ENCODE data around the gene PHACTR3. TPM values are rescaled to one million over a fixed set of nuclear protein-coding genes. Genes with fewer than 3 reads are reported as not detected.

Gene PHACTR3
- total RNA-seq, 1 experiment from 2014 or later = not detected

DNA sequence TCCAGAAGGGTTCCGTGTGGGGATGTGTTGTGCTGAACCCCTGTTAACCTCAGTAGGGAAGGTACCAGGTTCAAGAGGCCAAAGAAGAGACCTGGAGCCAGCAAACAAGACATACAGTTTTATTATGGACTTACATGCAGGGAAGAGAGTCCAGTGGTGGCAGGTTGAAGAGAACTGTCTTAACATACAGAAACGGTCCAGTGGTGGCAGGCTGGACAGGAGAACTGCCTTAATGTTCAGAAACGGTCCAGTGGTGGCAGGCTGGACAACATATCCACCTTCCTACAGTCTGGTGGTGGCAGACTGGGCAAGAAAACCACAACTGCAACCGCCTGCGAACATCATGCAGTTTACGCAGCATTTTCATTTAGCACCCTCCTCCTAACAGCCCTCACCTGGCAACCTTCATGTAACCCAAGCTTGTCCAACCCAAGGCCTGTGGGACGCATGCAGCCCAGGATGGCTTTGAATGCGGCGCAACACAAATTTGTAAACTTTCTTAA, 75.9 kb downstream of the PHACTR3 start:
- Histone ChIP-seq H3K36me3 (no peaks in the 10 kb centered on the region), H3K4me3 (no peak overlapping the region), H3K27me3 (no peaks in the 10 kb centered on the region), H3K9me3 (no peaks in the 10 kb centered on the region)
- DNase-seq = no peak

DNA sequence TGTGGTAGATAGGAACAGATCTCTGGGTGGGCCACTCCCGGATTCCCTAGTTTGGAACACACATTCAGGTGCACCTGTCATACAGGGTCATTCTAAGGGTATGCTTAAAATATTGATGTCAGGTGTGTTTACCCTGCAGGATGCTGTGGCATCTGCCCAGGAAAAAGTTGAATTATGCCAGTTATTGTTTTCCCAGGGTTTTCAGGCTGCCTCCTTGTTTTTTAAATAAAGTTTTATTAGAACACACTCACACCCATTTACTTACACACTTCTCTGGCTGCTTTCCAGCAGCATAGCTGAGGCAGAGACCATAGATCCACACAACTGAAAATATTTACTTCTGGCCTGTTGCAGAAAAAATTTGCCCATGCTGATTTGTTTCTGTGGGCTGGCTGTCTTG, 76.5 kb downstream of the PHACTR3 start:
- no peaks in the 10 kb centered on the region for H3K9me3 ChIP-seq
- no peaks in the 10 kb centered on the region for H3K27me3 ChIP-seq
- DNase-seq = no peak
- H3K4me3 ChIP-seq = no peak overlapping the region
- H3K36me3 ChIP-seq = no peaks in the 10 kb centered on the region

DNA sequence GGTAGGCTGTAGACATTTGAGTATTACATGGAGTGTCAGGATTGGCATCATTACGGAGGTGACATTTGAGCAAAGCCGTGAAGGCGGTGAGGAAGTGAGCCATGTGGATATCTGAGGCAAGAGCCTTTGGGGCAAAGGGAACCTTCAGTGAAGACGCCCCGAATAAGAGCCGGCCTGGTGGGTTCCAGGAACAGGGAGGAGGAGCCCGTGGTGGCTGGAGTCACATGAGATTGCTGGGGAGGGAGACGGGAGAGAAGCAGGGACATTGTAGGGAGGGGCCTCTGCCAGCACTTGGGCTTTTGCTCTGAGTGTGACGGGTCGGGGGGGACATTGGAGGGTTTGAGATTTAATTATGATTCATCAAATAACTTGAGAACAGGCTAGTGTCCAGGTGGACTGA, 78.3 kb downstream of the PHACTR3 start:
- Histone ChIP-seq H3K9me3 (no peaks in the 10 kb centered on the region), H3K4me3 (no peak overlapping the region), H3K36me3 (no peaks in the 10 kb centered on the region), H3K27me3 (no peaks in the 10 kb centered on the region)
- no peak for DNase-seq

DNA sequence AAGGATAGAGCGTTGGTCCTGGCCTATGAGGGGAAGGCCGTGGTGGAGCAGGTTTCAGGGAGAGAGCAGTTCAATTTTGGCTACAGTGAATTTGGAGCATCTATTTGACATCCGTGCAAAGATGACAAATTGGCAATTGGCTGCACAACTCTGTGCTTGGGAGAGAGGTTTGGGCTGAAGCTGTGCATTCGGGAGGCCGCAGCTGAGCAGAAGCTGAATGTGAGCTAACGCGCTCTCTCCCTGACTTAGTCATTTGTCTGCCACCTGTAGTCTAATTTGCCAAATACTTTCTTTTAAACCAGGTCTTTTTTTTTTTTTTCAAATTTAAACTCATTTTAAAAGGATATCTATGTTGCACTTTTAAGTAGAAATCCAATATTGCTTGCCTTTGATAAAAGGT, 78.8 kb downstream of the PHACTR3 start:
- Histone ChIP-seq H3K4me3 (no peak overlapping the region), H3K36me3 (no peaks in the 10 kb centered on the region), H3K27me3 (no peaks in the 10 kb centered on the region), H3K9me3 (no peaks in the 10 kb centered on the region)
- DNase-seq = no peak

DNA sequence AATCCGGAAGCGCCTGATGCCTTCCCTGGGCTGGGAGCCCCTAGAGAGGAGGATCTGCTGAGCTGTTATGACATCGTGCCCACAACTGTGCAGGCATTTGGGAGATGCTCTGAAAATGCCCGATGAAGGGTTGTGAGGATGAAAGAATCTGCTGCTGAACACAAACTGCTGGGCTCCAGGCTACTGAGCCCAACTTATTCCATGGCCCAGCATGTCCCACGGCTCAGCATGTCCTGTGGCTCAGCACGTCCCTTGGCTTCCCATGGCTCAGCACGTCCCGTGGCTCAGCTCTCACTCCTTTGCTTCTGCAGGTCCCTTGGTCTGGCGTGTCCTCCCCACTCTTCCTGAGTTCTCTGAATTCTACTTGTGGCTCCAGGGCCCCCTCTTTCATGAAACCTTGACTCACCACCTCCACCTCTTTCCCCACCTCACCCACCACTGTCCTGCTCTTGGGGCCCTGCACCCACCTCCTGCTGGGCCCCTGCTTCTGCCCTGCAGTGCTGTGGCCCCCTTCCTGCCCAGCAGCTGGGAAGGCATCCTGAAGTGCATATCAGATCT, 80.4 kb downstream of the PHACTR3 start:
- Histone ChIP-seq H3K9me3 (no peaks in the 10 kb centered on the region), H3K36me3 (no peaks in the 10 kb centered on the region), H3K27me3 (no peaks in the 10 kb centered on the region), H3K4me3 (no peak overlapping the region)
- no peak for DNase-seq

DNA sequence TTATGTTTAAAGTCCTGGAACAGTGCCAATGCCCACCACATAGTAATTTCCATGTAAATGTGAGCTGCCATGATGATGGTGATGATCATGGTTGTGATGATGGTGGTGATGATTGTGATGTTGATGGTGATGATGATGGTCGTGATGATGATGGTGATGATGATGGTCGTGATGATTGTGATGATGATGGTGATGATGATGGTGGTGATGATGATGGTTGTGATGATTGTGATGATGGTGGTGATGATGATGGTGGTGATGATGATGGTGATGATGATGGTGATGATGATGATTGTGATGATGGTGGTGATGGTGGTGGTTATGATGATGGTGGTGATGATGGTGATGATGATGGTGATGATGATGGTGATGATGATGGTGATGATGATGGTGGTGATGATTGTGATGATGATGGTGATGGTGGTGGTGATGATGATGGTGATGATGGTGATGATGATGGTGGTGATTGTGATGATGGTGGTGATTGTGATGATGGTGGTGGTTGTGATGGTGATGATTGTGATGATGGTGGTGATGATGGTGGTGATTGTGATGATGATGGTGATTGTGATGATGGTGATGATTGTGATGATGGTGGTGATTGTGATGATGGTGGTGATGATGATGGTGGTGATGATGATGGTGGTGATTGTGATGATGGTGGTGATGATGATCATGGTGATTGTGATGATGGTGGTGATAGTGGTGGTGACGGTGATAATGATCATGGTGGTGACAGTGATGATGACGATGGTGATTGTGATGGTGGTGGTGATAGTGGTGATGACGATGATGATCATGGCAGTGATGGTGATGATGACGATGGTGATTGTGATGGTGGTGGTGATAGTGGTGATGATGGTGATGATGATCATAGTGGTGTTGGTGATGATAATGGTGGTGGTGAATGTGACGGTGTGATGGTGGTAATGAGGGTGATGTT, 82.3 kb downstream of the PHACTR3 start:
- H3K4me3 ChIP-seq = no peak overlapping the region
- DNase-seq = no peak
- no peaks in the 10 kb centered on the region for H3K9me3 ChIP-seq
- no peaks in the 10 kb centered on the region for H3K36me3 ChIP-seq
- no peaks in the 10 kb centered on the region for H3K27me3 ChIP-seq

DNA sequence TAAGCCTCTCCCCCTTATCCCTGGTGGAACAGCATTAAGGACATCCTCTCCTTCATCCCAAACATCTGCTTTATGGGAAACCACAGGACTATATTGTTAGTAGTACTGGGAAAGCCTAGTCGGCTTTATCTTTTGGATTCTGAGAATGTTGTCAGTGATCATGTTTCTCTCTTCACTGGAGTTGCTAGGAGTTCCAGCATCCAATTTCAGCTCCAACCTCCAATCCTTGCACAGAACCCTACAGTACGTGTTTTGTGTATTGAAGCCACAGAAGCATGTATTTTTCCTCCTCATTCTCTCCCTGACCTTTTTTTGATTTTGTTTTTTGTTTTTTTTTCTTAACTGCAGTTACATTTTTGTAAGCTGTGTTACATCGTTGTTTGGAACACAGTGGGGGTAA, 84.0 kb downstream of the PHACTR3 start:
- DNase-seq = no peak
- Histone ChIP-seq H3K4me3 (no peak overlapping the region), H3K27me3 (no peaks in the 10 kb centered on the region), H3K36me3 (no peaks in the 10 kb centered on the region), H3K9me3 (no peaks in the 10 kb centered on the region)

DNA sequence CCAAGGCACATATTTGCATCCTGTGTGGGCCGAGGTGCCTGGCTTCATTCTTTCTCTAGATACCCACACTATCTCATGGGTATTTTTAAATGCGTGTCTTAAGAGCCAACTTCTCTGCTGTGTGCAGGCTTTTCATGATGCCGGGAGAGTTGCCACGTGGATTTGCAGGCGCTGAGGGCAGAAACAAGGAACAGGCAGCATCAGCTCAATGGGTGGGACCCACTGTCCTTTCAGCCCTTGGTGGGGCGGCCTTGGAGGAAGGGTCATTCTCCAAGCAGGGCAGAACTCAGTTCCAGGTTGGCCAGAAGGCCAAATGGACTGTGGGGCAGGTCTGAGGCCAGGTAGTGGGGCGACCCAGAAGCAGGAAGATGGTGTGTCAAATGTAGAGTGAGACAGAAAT, 84.7 kb downstream of the PHACTR3 start:
- Histone ChIP-seq H3K4me3 (no peak overlapping the region), H3K27me3 (no peaks in the 10 kb centered on the region), H3K9me3 (no peaks in the 10 kb centered on the region), H3K36me3 (no peaks in the 10 kb centered on the region)
- DNase-seq = no peak

DNA sequence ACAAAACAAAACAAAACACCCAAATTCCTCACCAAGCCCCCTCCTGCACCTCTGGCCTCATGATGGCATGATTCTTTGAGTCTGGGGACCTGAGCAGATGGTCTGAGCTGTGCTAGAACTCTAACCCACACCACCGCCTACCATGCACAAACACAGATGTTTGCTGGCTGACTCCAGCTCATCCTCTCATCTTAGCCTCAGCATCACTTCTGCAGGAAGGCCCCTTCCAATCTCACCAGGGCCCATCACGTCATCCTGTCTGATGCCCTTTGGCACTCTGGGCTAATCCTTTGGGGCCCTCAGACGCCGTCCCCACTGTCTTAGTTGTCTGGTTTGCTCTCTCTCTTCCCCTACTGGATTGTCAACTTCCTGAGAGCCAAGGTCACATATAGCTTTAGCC, 85.8 kb downstream of the PHACTR3 start:
- no peak for DNase-seq
- Histone ChIP-seq H3K36me3 (no peaks in the 10 kb centered on the region), H3K27me3 (no peaks in the 10 kb centered on the region), H3K9me3 (no peaks in the 10 kb centered on the region), H3K4me3 (no peak overlapping the region)

DNA sequence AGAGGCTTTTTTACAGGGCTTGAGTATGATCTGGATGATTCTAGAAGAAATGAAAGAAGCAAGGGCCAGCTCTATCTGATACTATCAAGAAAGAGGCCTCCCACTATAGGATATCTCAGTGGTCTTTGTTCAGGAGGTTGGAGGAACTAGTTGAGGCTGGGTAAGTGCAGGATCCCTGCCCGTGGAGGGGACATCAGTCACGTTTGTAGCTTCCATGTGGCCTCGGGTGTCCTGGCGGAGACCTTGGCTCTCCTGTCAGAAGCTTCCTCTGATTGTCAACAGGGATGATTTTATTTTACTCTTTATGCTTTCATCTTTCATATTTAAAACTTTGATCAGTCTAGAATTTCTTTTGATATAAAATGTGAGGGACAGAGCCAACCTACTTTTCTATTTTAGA, 86.6 kb downstream of the PHACTR3 start:
- no peaks in the 10 kb centered on the region for H3K27me3 ChIP-seq
- DNase-seq = no peak
- no peak overlapping the region for H3K4me3 ChIP-seq
- no peaks in the 10 kb centered on the region for H3K9me3 ChIP-seq
- no peaks in the 10 kb centered on the region for H3K36me3 ChIP-seq

DNA sequence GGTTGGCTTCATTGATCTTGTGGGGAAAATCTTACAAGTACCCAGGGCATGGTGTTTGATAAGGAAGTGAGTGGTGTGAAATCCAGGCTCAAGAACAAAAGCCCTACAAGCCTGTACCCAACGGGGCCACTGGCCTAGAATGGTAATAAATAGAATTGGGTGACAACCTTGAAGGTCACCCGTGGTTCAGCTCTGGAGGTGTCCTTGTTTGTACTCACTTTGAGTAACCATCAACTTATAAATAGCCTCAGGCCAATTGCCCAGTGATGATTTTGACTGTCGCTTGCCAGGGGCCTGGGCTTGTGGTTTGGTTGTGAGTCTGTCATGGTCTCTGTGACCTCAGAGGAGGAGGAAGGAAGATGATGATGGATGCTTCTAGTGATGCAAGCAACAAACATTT, 87.8 kb downstream of the PHACTR3 start:
- Histone ChIP-seq H3K27me3 (no peaks in the 10 kb centered on the region), H3K36me3 (no peaks in the 10 kb centered on the region), H3K9me3 (no peaks in the 10 kb centered on the region), H3K4me3 (no peak overlapping the region)
- no peak for DNase-seq

DNA sequence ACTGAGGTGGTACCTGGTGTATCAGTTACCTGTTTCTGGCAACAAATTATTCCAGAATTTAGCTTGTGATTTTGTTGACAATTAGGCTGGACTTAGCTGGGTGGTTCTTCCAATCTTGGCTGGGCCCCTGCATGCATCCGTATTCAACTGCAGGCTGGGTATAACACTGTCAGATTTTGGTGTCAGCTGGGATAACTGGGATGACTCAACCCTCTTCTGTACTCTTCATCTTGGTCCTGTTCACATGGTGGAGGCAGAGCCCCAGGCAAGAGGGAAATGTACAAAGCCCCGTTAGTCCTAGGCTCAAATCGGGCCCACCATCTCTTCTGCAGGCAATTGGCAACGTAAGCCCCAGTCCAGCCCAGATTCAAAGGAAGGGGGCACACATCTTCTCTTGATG, 89.2 kb downstream of the PHACTR3 start:
- DNase-seq = no peak
- H3K9me3 ChIP-seq = no peaks in the 10 kb centered on the region
- no peak overlapping the region for H3K4me3 ChIP-seq
- no peaks in the 10 kb centered on the region for H3K36me3 ChIP-seq
- H3K27me3 ChIP-seq = no peaks in the 10 kb centered on the region

DNA sequence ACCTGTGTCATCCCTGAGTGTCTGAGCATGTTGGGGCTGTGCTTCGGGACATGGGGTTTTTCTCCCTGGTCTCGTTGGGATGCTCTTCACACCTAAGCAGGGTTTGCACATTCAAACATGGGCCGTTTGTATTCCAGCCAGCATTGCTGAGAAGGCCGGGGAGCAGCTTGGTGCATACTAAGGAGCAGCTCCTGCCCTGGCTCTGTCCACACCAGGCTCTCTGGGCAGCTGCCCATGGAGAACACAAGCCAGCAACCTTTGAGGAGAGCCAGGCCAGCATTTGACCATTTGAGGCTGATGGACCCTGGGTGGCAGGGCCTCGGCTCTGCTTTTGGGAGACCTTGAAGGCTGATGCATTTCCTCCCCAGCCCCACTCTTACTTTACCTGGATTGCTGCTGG, 92.1 kb downstream of the PHACTR3 start:
- no peak for DNase-seq
- H3K9me3 ChIP-seq = no peaks in the 10 kb centered on the region
- H3K4me3 ChIP-seq = no peak overlapping the region
- H3K36me3 ChIP-seq = no peaks in the 10 kb centered on the region
- no peaks in the 10 kb centered on the region for H3K27me3 ChIP-seq

DNA sequence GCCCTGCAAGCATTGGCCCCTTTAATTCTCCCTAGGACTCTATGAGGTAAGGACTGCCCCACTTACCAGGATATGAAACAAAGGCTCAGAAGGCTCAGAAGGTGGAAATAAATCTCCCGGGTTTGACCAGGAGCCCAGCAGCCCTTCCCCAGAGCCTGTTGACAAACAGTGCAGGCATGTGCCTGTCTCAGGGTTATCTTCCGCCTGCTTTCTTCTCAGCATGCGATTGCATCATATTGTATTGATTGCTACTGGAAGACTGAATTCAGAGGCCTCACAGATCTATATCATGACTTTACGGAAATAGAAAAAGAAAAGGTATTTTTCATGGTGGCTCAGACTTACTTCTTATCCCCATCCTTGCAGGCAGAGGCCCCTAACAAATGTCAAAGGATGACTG, 92.7 kb downstream of the PHACTR3 start:
- no peak overlapping the region for H3K4me3 ChIP-seq
- no peaks in the 10 kb centered on the region for H3K9me3 ChIP-seq
- no peaks in the 10 kb centered on the region for H3K36me3 ChIP-seq
- no peaks in the 10 kb centered on the region for H3K27me3 ChIP-seq
- DNase-seq = no peak

DNA sequence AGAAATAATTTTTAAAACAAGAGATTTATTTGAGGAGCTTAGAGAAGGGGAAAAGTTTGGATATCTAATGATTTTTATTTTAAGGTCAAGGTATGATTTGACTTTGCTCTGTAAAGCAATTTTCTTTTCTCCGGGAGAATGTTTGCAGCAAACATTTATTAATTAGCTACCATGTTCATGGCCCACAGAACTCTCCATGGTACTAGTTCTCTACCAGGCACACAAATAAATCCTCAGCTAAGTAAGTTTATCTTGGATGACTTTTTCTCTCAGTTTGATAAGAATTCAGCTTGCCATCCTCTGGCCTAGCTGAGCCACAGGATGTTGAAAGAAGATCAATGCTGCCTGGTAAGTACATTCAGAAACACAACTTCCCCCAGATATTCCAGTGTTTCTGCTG, 94.3 kb downstream of the PHACTR3 start:
- no peak for DNase-seq
- Histone ChIP-seq H3K4me3 (no peak overlapping the region), H3K9me3 (no peaks in the 10 kb centered on the region), H3K27me3 (no peaks in the 10 kb centered on the region; the same call in 1 of the 2 replicates), H3K36me3 (no peaks in the 10 kb centered on the region)

DNA sequence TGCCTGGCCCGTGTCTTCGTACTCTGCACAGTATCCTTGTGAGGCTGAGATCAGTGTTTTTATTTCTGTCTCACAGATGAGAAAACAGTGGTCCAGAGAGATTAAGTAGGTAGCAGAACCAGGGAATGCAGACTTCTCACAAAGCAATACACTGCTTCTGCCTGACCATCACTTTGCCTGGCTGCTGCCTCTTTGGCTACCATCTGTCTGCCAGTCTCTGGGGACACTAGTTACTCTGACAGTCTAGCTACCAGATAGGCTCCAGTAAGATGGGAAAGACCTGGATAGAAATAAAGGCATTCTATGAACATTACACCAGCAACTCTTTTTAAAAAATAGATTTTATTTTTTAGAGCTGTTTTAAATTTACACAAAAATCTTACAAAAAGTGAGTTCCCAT, 96.9 kb downstream of the PHACTR3 start:
- no peak overlapping the region for H3K4me3 ChIP-seq
- H3K36me3 ChIP-seq = no peaks in the 10 kb centered on the region
- no peak for DNase-seq
- H3K9me3 ChIP-seq = no peaks in the 10 kb centered on the region
- no peaks in the 10 kb centered on the region; the same call in 1 of the 2 replicates for H3K27me3 ChIP-seq

DNA sequence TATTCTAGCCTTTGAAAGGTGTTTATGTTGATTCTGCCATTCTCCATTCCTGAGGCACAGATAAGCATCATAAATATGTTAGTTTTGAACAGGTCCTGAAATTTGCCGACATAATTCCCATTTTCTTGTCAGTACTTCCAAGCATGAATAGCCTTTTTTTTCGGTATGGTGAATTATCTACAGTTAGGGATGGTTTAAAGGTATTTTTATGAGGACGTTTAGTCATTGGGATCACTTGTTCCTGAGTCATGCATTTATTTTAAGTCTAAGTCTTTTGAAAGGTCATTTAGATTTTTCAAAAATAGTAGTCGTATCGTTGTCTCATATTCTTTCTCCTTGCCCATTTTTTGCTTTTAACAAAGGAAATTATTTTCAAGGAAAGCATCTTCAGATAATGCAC, 98.7 kb downstream of the PHACTR3 start:
- DNase-seq = no peak
- H3K4me3 ChIP-seq = no peak overlapping the region
- H3K9me3 ChIP-seq = no peaks in the 10 kb centered on the region; the same call in 1 of the 2 replicates
- no peaks in the 10 kb centered on the region for H3K36me3 ChIP-seq
- no peaks in the 10 kb centered on the region; the same call in 1 of the 2 replicates for H3K27me3 ChIP-seq

Measured in MG63 (cell line).